Smooth muscle cell (in vitro differentiated cells): ENCODE results near the gene RNF145. TPM values are rescaled to one million over a fixed set of nuclear protein-coding genes. Genes with fewer than 3 reads are reported as not detected.

Experiments used
- DNase-seq: peaks from one replicate; lab custom pipeline; 2025; ENCODE audit not compliant: unreplicated experiment; lab: John Stamatoyannopoulos, UW
- H2AFZ ChIP-seq: fragments of 200-600 bp; sonication (generic); 2 replicates; pipeline ENCODE4 v1.6.0; 2016; ENCODE audit warnings: antibody characterized with exemption, low read depth, mild to moderate bottlenecking
- H3F3A ChIP-seq: fragments of 200-600 bp; sonication (generic); 2 replicates; pipeline ENCODE4 v1.6.0; 2017; ENCODE audit warnings: antibody characterized with exemption, low read depth
- H3K27ac ChIP-seq: fragments of 200-600 bp; sonication (generic); 2 replicates; pipeline ENCODE4 v1.5.1; 2016; ENCODE audit warnings: low read depth, mild to moderate bottlenecking
- H3K27me3 ChIP-seq: fragments of 200-600 bp; sonication (generic); 2 replicates; pipeline ENCODE4 v1.6.1; 2016; ENCODE audit warnings: low read depth, mild to moderate bottlenecking
- H3K36me3 ChIP-seq: fragments of 200-600 bp; sonication (generic); 2 replicates; pipeline ENCODE4 v1.5.1; 2016; ENCODE audit warnings: low read depth
- H3K4me1 ChIP-seq: fragments of 200-600 bp; sonication (generic); 2 replicates; pipeline ENCODE4 v1.5.1; 2016; ENCODE audit warnings: low read depth
- H3K4me2 ChIP-seq: fragments of 200-600 bp; sonication (generic); 2 replicates; pipeline ENCODE4 v1.6.0; 2016; ENCODE audit warnings: mild to moderate bottlenecking
- H3K4me3 ChIP-seq: fragments of 200-600 bp; sonication (generic); 2 replicates; pipeline ENCODE4 v1.5.1; 2016; ENCODE audit warnings: mild to moderate bottlenecking
- H3K79me2 ChIP-seq: fragments of 200-600 bp; sonication (generic); 2 replicates; pipeline ENCODE4 v1.6.0; 2016; ENCODE audit warnings: low read depth, mild to moderate bottlenecking
- H3K9ac ChIP-seq: fragments of 200-600 bp; sonication (generic); 2 replicates; pipeline ENCODE4 v1.6.0; 2016; ENCODE audit warnings: low read depth
- H3K9me3 ChIP-seq: fragments of 200-600 bp; sonication (generic); replicated peaks from 2 replicates; pipeline ENCODE4 v1.5.1; 2016; ENCODE audit warnings: low read depth
- H4K20me1 ChIP-seq: fragments of 200-600 bp; sonication (generic); 2 replicates; pipeline ENCODE4 v1.6.0; 2016; ENCODE audit warnings: low read depth
- CTCF ChIP-seq: fragments of 200-600 bp; sonication (generic); IDR thresholded peaks from 2 replicates; pipeline ENCODE4 v1.5.1; 2017; ENCODE audit warnings: borderline replicate concordance, mild to moderate bottlenecking, antibody characterized with exemption; ENCODE audit not compliant: insufficient read depth, poor library complexity, severe bottlenecking
- WGBS: methylation state at CpG from one replicate; pipeline ENCODE4 v1.1.7; 2016; ENCODE audit warnings: low lambda C conversion rate; 5-methylcytosine and 5-hydroxymethylcytosine counted together
- polyA plus RNA-seq: library from polyadenylated mRNA; unstranded; fragments of >200 nt; fragmentation: Nextera tagmentation; extraction: Ambion mirVana; gene quantifications from 2 replicates; pipeline ENCODE4 v1.2.1, GENCODE V29; 2016
- total RNA-seq: library from RNA; depleted of rRNA; stranded (reverse); fragments of >200 nt; gene quantifications from 2 replicates; pipeline ENCODE4 v1.2.3, GENCODE V29; 2014

Gene RNF145
- total and polyA plus RNA-seq, 2 experiments from 2014 or later: 24.3 to 74.3 TPM

DNA sequence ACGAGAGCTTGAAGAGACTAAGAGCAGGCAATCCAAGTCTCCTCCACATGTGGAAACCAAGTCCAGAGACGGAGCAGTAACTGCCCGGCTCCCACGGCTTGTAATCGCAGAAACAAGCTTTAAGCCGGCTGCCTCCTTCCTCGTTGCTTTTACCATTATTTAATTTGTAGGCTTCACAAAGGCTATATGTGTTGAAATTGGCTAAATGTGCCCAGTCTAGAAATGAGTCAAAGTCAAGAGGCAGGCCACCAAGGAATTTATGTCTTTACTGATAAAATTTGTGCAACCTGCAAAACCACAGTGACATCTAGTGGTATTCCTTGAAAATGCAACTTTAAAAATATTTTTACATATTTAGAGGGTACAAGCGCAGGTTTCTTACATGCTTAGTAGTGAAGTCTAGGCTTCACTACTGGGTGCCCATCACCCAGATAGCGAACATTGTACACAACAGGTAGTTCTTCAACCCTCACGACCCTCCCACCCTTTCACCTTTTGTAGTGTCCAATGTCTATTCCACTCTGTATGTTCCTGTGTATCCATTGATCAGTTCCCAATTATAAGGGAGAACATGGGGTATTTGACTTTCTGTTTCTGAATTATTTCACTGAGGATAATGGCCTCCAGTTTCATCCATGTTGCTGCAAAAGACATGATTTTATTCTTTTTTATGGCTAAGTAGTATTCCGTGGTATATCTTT, 76.2 kb downstream of the RNF145 start:
- TF ChIP-seq CTCF: peak; percentile 85
- Histone ChIP-seq H3K27me3 (peaks cover 8% of the 10 kb centered on the region), H3K4me2 (peak overlapping the region; percentile 64), H3F3A (no peaks in the 10 kb centered on the region), H2AFZ (no peak overlapping the region), H3K9me3 (no peaks in the 10 kb centered on the region), H3K79me2 (no peaks in the 10 kb centered on the region), H3K4me1 (no peaks in the 10 kb centered on the region), H3K36me3 (no peaks in the 10 kb centered on the region), H3K27ac (peak overlapping the region; percentile 54), H3K4me3 (no peak overlapping the region), H4K20me1 (no peaks in the 10 kb centered on the region), H3K9ac (no peak overlapping the region)
- no peak for DNase-seq
- 35% methylated on average over 11 of the region's 11 CpGs for whole genome bisulfite sequencing

DNA sequence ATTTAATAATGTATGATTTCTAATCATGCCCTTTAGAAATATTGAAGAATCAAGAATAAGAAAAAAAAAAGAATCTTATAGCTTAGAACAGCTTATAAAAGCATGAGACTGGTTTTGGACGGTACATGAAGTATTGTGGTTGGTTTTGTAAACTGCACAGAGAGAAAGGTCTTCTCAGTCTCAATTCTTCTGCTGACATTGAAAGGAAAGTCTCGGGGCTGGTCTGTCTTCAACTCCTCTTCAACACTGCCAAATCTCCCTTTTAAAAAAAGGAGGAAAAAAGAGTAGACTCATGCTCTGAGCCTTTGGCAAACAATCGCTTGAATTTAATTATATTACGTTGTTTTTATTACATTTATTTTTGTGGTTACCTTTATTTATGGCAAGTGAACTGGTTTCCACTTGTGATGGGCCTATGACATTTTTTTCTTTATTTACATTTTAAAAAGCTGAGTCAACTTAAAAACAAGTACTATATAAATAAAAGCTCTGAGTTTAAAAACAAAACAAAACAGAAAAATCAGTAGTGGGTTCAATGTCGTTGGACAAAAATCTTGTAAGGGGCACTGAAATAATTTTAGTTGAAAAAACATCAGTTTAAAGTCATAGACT, 76.8 kb downstream of the RNF145 start:
- H3F3A ChIP-seq: no peaks in the 10 kb centered on the region
- no peaks in the 10 kb centered on the region for H4K20me1 ChIP-seq
- peak overlapping the region; percentile 54 for H3K27ac ChIP-seq
- no peak overlapping the region for H2AFZ ChIP-seq
- 76% methylated on average over 5 of the region's 5 CpGs for WGBS
- no peaks in the 10 kb centered on the region for H3K9me3 ChIP-seq
- no peak for TF ChIP-seq CTCF
- no peaks in the 10 kb centered on the region for H3K36me3 ChIP-seq
- no peak overlapping the region for H3K9ac ChIP-seq
- no peaks in the 10 kb centered on the region for H3K79me2 ChIP-seq
- H3K27me3 ChIP-seq: peaks cover 8% of the 10 kb centered on the region
- peak overlapping the region; percentile 64 for H3K4me2 ChIP-seq
- no peak for DNase-seq
- no peak overlapping the region for H3K4me3 ChIP-seq
- H3K4me1 ChIP-seq: no peaks in the 10 kb centered on the region

GRCh38 chr5:159131951-159132350, 77.4 kb downstream of the RNF145 start:
- no peak for DNase-seq

More at GRCh38 chr5:159131951-159132350, 77.4 kb downstream of the RNF145 start:
- peak overlapping the region; percentile 64 for H3K4me2 ChIP-seq
- H3K27me3 ChIP-seq: peaks cover 8% of the 10 kb centered on the region
- no peak overlapping the region for H2AFZ ChIP-seq
- no peaks in the 10 kb centered on the region for H4K20me1 ChIP-seq
- no peaks in the 10 kb centered on the region for H3K9me3 ChIP-seq
- 61% methylated on average over 4 of the region's 4 CpGs for WGBS
- H3K79me2 ChIP-seq: no peaks in the 10 kb centered on the region
- H3K36me3 ChIP-seq: no peaks in the 10 kb centered on the region
- TF ChIP-seq CTCF: no peak
- H3K4me1 ChIP-seq: no peaks in the 10 kb centered on the region
- H3K4me3 ChIP-seq: no peak overlapping the region
- H3K9ac ChIP-seq: no peak overlapping the region
- no peaks in the 10 kb centered on the region for H3F3A ChIP-seq
- H3K27ac ChIP-seq: no peak overlapping the region
